B cell (primary cell): ENCODE measurements around the gene IRF1. TPM values are rescaled to one million over a fixed set of nuclear protein-coding genes. Genes with fewer than 3 reads are reported as not detected.

ENCODE experiments used
- ATAC-seq: fragments of 200-7000 bp; cut with Tn5 transposase; one replicate; pipeline ENCODE4 v1.10.0; 2021; ENCODE audit warnings: low read depth, mild to moderate bottlenecking, moderate number of reproducible peaks, moderate library complexity
- CTCF ChIA-PET: fragments of 350-600 bp; sonication (Branson Sonifier 250); formaldehyde crosslinking; loops from one replicate; lab custom pipeline; 2021; ENCODE audit warnings: antibody characterized with exemption, inconsistent platforms; lab: Charles Lee
- POLR2A ChIA-PET: fragments of 350-600 bp; sonication (Branson Sonifier 250); formaldehyde crosslinking; loops from one replicate; lab custom pipeline; 2021; ENCODE audit warnings: antibody characterized with exemption; lab: Charles Lee
- DNase-seq: peaks from one replicate; pipeline ENCODE4 v3.0.0; 2013
- H2AFZ ChIP-seq: 2 replicates; pipeline ENCODE4 v1.6.1; 2012; ENCODE audit warnings: mild to moderate bottlenecking, low read depth, low read length; ENCODE audit not compliant: insufficient read depth, poor library complexity, severe bottlenecking
- H3K27ac ChIP-seq, 2 donors: 1 replicate in 1 of 2; 2 replicates in 1 of 2; pipeline ENCODE4 v1.5.1; 2012 to 2013; ENCODE audit warnings: low read length in 2 of 2, mild to moderate bottlenecking in 2 of 2, moderate library complexity in 1 of 2
- H3K27me3 ChIP-seq, 4 experiments: fragments of 200-600 bp in 1 of 4; sonication (generic) in 1 of 4; replicated peaks in 1 of 4; 1 replicate in 2 of 4; 2 replicates in 2 of 4; pipeline versions ENCODE4 v1.6.1 to v1.7.0; 2013 to 2016; ENCODE audit warnings: low read length in 3 of 4, mild to moderate bottlenecking in 2 of 4, mixed read lengths in 1 of 4, moderate library complexity in 1 of 4; ENCODE audit not compliant: insufficient read depth in 4 of 4, control insufficient read depth in 3 of 4; ENCODE audit errors: control extremely low read depth in 1 of 4
- H3K36me3 ChIP-seq, 2 experiments: replicated peaks in 1 of 2; 1 replicate in 1 of 2; 2 replicates in 1 of 2; pipeline versions ENCODE4 v1.6.1 to v1.7.1; 2013; ENCODE audit warnings: low read length in 1 of 2; ENCODE audit not compliant: insufficient read depth in 2 of 2, control insufficient read depth in 1 of 2; ENCODE audit errors: control extremely low read depth in 1 of 2, extremely low read depth in 1 of 2
- H3K4me1 ChIP-seq, 2 donors: fragments of 200-600 bp in 1 of 2; sonication (generic) in 1 of 2; 1 replicate in 1 of 2; 2 replicates in 1 of 2; pipeline versions ENCODE4 v1.5.1 to v1.6.1; 2013 to 2017; ENCODE audit warnings: low read length in 2 of 2; ENCODE audit not compliant: control insufficient read depth in 2 of 2, insufficient read depth in 2 of 2
- H3K4me2 ChIP-seq: replicated peaks from 2 replicates; pipeline ENCODE3; 2012; ENCODE audit warnings: mild to moderate bottlenecking, low read depth, low read length; ENCODE audit not compliant: poor library complexity, severe bottlenecking
- H3K4me3 ChIP-seq, 5 experiments: fragments of 200-600 bp in 1 of 5; sonication (generic) in 1 of 5; 1 replicate in 3 of 5; 2 replicates in 2 of 5; pipeline versions ENCODE4 v1.5.1 to v1.7.0; 2011 to 2016; ENCODE audit warnings: low read length in 4 of 5, mild to moderate bottlenecking in 4 of 5, low read depth in 2 of 5, control low read depth in 1 of 5, moderate library complexity in 1 of 5; ENCODE audit not compliant: insufficient read depth in 1 of 5; ENCODE audit errors: control extremely low read depth in 1 of 5, extremely low read depth in 1 of 5
- H3K79me2 ChIP-seq: fragments of 200-600 bp; sonication (generic); one replicate; pipeline ENCODE4 v1.6.0; 2016; ENCODE audit warnings: low read length; ENCODE audit not compliant: control insufficient read depth, insufficient read depth
- H3K9ac ChIP-seq: fragments of 200-600 bp; sonication (generic); 2 replicates; pipeline ENCODE4 v1.6.1; 2017; ENCODE audit warnings: mild to moderate bottlenecking, low read length, moderate library complexity
- H3K9me3 ChIP-seq, 3 donors: one replicate each; pipeline versions ENCODE4 v1.6.1 to v1.7.1; 2013; ENCODE audit warnings: low read length in 2 of 3; ENCODE audit not compliant: control insufficient read depth in 2 of 3, insufficient read depth in 1 of 3; ENCODE audit errors: control extremely low read depth in 1 of 3
- H4K20me1 ChIP-seq: 2 replicates; pipeline ENCODE4 v1.6.0; 2012; ENCODE audit warnings: mild to moderate bottlenecking, low read length; ENCODE audit not compliant: insufficient read depth, control insufficient read depth, poor library complexity, severe bottlenecking
- H3K27ac Mint-ChIP-seq: one replicate; pipeline ENCODE4 v1.8.0; 2021; ENCODE audit warnings: mixed read lengths
- H3K27me3 Mint-ChIP-seq: one replicate; pipeline ENCODE4 v1.8.0; 2021; ENCODE audit warnings: mixed read lengths
- H3K4me1 Mint-ChIP-seq: one replicate; pipeline ENCODE4 v1.8.0; 2021; ENCODE audit warnings: mixed read lengths
- H3K4me3 Mint-ChIP-seq: one replicate; pipeline ENCODE4 v1.8.0; 2021; ENCODE audit warnings: mixed read lengths
- H3K9me3 Mint-ChIP-seq: one replicate; pipeline ENCODE4 v1.8.0; 2022; ENCODE audit warnings: mixed read lengths; ENCODE audit not compliant: insufficient read depth
- CTCF ChIP-seq: fragments of 200-600 bp; IDR thresholded peaks from one replicate; pipeline ENCODE4 v1.8.0; 2022; ENCODE audit warnings: antibody characterized with exemption, mild to moderate bottlenecking
- EZH2 ChIP-seq: IDR thresholded peaks from 2 replicates; pipeline ENCODE4 v1.6.1; 2012; ENCODE audit warnings: borderline replicate concordance, low read depth, mild to moderate bottlenecking, moderate library complexity, low read length; ENCODE audit not compliant: insufficient read depth, poor library complexity, severe bottlenecking
- WGBS: methylation state at CpG from one replicate; pipeline ENCODE4 v1.1.5; 2013; ENCODE audit warnings: missing lambda C conversion rate; ENCODE audit not compliant: insufficient coverage; 5-methylcytosine and 5-hydroxymethylcytosine counted together
- intact Hi-C: fragments of 100-400 bp; cut with micrococcal nuclease; formaldehyde crosslinking; loops from one replicate; pipeline ENCODE4 v1.10.0; 2022
- polyA plus RNA-seq: library from polyadenylated mRNA; depleted of rRNA; stranded (reverse); fragments of >200 nt; gene quantifications from 2 replicates; pipeline ENCODE4 v1.2.3, GENCODE V29; 2012
- total RNA-seq, 2 donors: library from RNA; stranded (reverse); fragments of 120-200 nt in 1 of 2; gene quantifications; 1 replicate in 1 of 2; 2 replicates in 1 of 2; pipeline versions ENCODE4 v1.2.3 to v1.2.4, GENCODE V29; 2013 to 2022

IRF1 gene
- total and polyA plus RNA-seq, 2 donors (not counting 1 experiment from before 2014, with no cell fraction given): 173 to 306 TPM

GRCh38 chr5:132459031-132459982 is 31.3 kb downstream of the IRF1 start:
- Mint-ChIP-seq H3K4me3 (peak overlapping the region; percentile 74), H3K27me3 (no peaks in the 10 kb centered on the region), H3K9me3 (no peaks in the 10 kb centered on the region), H3K4me1 (peaks cover 94% of the 10 kb centered on the region), H3K27ac (peak overlapping the region; percentile 99)
- Histone ChIP-seq H3K9me3 (no peaks in the 10 kb centered on the region), H3K4me3 (peak overlapping the region in 1 of 5 experiments; percentile 34), H3K4me1 (peaks cover 84 to 87% of the 10 kb centered on the region in 2 donors), H3K9ac (no peak overlapping the region), H3K4me2 (peak overlapping the region; percentile 73), H3K27ac (peak overlapping the region; percentile 88 to 93), H3K79me2 (peaks cover 59% of the 10 kb centered on the region), H4K20me1 (no peaks in the 10 kb centered on the region), H3K36me3 (peaks cover 0 to 17% of the 10 kb centered on the region in 2 experiments), H2AFZ (no peak overlapping the region), H3K27me3 (no peaks in the 10 kb centered on the region)
- DNase-seq (no peak), ATAC-seq (no peak)
- POLR2A ChIA-PET: interaction anchor here (1.0 to 7.1 kb wide), 13 partner anchors 6 to 45 kb away, joined by 3 to 77 read pairs (median 5); partner anchors contain the start of gene IRF1
- intact Hi-C loops: no loop called here
- WGBS: 61% methylated on average over 10 of the region's 12 CpGs
- TF ChIP-seq CTCF (no peak), EZH2 (no peak)
- CTCF ChIA-PET: interaction anchor here (0.6 to 8.0 kb wide), 15 partner anchors 10 to 499 kb away, joined by 3 to 128 read pairs (median 18); partner anchors contain the start of gene IRF1
